Psoas muscle (tissue), 8 donors: ENCODE data around the gene FNBP1. TPM values are rescaled to one million over a fixed set of nuclear protein-coding genes. Genes with fewer than 3 reads are reported as not detected.

ENCODE experiments used
- ATAC-seq, 4 donors: fragments of 200-7000 bp; cut with Tn5 transposase; one replicate each; pipeline ENCODE4 v1.9.1; 2020; ENCODE audit warnings: moderate library complexity in 3 of 4, mild to moderate bottlenecking in 2 of 4
- DNase-seq, 2 donors: peaks; one replicate each; pipeline ENCODE4 v3.0.0-alpha.2; 2020
- H3K27ac ChIP-seq: fragments of 200-600 bp; one replicate; pipeline ENCODE4 v1.8.0; 2022
- H3K27me3 ChIP-seq, 3 donors: fragments of 200-600 bp in 1 of 3; one replicate each; pipeline versions ENCODE4 v1.6.1 to v1.8.0; 2013 to 2022; ENCODE audit warnings: low read length in 2 of 3, mild to moderate bottlenecking in 2 of 3, moderate library complexity in 1 of 3; ENCODE audit not compliant: insufficient read depth in 3 of 3
- H3K36me3 ChIP-seq, 2 donors: fragments of 200-600 bp in 1 of 2; one replicate each; pipeline versions ENCODE4 v1.6.1 to v1.8.0; 2013 to 2022; ENCODE audit warnings: low read depth in 1 of 2, mild to moderate bottlenecking in 1 of 2, moderate library complexity in 1 of 2; ENCODE audit not compliant: insufficient read depth in 1 of 2
- H3K4me1 ChIP-seq: fragments of 200-600 bp; one replicate; pipeline ENCODE4 v1.8.0; 2022
- H3K4me3 ChIP-seq: fragments of 200-600 bp; one replicate; pipeline ENCODE4 v1.8.0; 2022; ENCODE audit warnings: mild to moderate bottlenecking
- H3K9me3 ChIP-seq: fragments of 200-600 bp; one replicate; pipeline ENCODE4 v1.8.0; 2022
- CTCF ChIP-seq: fragments of 200-600 bp; IDR thresholded peaks from one replicate; pipeline ENCODE4 v1.8.0; 2022; ENCODE audit warnings: antibody characterized with exemption
- WGBS, 3 donors: extraction: QIAGEN DNeasy Blood & Tissue Kit; methylation state at CpG; one replicate each; pipeline versions ENCODE4 v1.1.6 to v1.1.7; 2013; 5-methylcytosine and 5-hydroxymethylcytosine counted together
- intact Hi-C, 2 donors: fragments of 100-400 bp; cut with DNase I; formaldehyde crosslinking; loops; one replicate each; pipeline versions ENCODE4 v1.11.0 to v1.14.2; 2022
- polyA plus RNA-seq, 3 donors: library from polyadenylated mRNA; stranded (reverse); fragments of 200-250 nt; gene quantifications; one replicate each; pipeline ENCODE4 v1.2.3, GENCODE V29; 2013
- total RNA-seq, 4 donors: library from RNA; stranded (reverse); fragmentation: NEBNext Ultra II Directional in 2 of 4; extraction: Animal tissue kit (Norgen Biotek cat#: 25700) in 2 of 4; gene quantifications; one replicate each; pipeline versions ENCODE4 v1.2.1 to v1.2.4, GENCODE V29; 2021 to 2023
- donor health status: healthy with polysubstance abuse.
- donor health status: DM: no; HTN: no; CAD: no; lungs with moderate emphysema.
- donor health status: Bipolar disorder and iron deficiency.
- donor health status: healthy.
- donor health status: DM: yes; HTN: yes; CAD: no.
- donor health status: DM: no; HTN: no; CAD: no.
- donor health status: DM: no; HTN: no; CAD: no.
- donor health status: DM: yes; HTN: yes; CAD: no.

Gene FNBP1
- total and polyA plus RNA-seq, 7 donors: 4.6 to 30.5 (median 27.2) TPM

GRCh38 chr9:129962889-129963703, 79.9 kb downstream of the FNBP1 start:
- ATAC-seq (peak in 1 of 4 donors; percentile 70), DNase-seq (no peak)
- Histone ChIP-seq H3K9me3 (no peaks in the 10 kb centered on the region), H3K27me3 (no peaks in the 10 kb centered on the region), H3K36me3 (peaks cover 0 to 8% of the 10 kb centered on the region in 2 donors), H3K27ac (peak overlapping the region; percentile 81), H3K4me1 (peaks cover 2% of the 10 kb centered on the region), H3K4me3 (peak overlapping the region; percentile 62)
- 44 to 46% (median 46%) methylated on average over 14 of the region's 14 CpGs for WGBS, 3 donors
- intact Hi-C loops: loop anchor here in 1 of 2 donors (10.0 kb wide), 1 partner anchor 82 kb away; the partner anchor contains the start of gene FNBP1
- TF ChIP-seq CTCF: no peak

GRCh38 chr9:129962451-129962864, 80.5 kb downstream of the FNBP1 start:
- H3K9me3 ChIP-seq: no peaks in the 10 kb centered on the region
- H3K36me3 ChIP-seq: peaks cover under 1 to 14% of the 10 kb centered on the region in 2 donors
- peak overlapping the region; percentile 81 for H3K27ac ChIP-seq
- H3K4me1 ChIP-seq: peaks cover 2% of the 10 kb centered on the region
- ATAC-seq (peak in 1 of 4 donors; percentile 11), DNase-seq (no peak)
- H3K27me3 ChIP-seq: no peaks in the 10 kb centered on the region
- no peak for TF ChIP-seq CTCF
- 46 to 56% (median 52%) methylated on average over 9 of the region's 9 CpGs for WGBS, 3 donors
- peak overlapping the region; percentile 62 for H3K4me3 ChIP-seq
- intact Hi-C loops: loop anchor here in 1 of 2 donors (10.0 kb wide), 1 partner anchor 82 kb away; the partner anchor contains the start of gene FNBP1

- H3K36me3 ChIP-seq: peaks cover 3 to 33% of the 10 kb centered on the region in 2 donors
- no peaks in the 10 kb centered on the region for H3K27me3 ChIP-seq
- H3K9me3 ChIP-seq: no peaks in the 10 kb centered on the region
- no peak overlapping the region for H3K27ac ChIP-seq
- no peak for DNase-seq
- intact Hi-C loops: no loop called here
- no peak for ATAC-seq
- H3K4me3 ChIP-seq: no peak overlapping the region
- TF ChIP-seq CTCF: no peak
- H3K4me1 ChIP-seq: peaks cover under 1% of the 10 kb centered on the region
- 84 to 100% (median 89%) methylated on average over 1 of the region's 1 CpG for WGBS, 3 donors
These were observed 84.2 kb downstream of the FNBP1 start for GRCh38 chr9:129958796-129959195.

- H3K4me1 ChIP-seq: no peaks in the 10 kb centered on the region
- H3K36me3 ChIP-seq: peaks cover 3 to 40% of the 10 kb centered on the region in 2 donors
- intact Hi-C loops: no loop called here
- DNase-seq (no peak), ATAC-seq (no peak)
- no peak overlapping the region for H3K27ac ChIP-seq
- H3K27me3 ChIP-seq: no peaks in the 10 kb centered on the region
- no peak overlapping the region for H3K4me3 ChIP-seq
- 83 to 87% (median 84%) methylated on average over 6 of the region's 6 CpGs for WGBS, 3 donors
- no peaks in the 10 kb centered on the region for H3K9me3 ChIP-seq
- TF ChIP-seq CTCF: no peak
These were observed 88.0 kb downstream of the FNBP1 start for GRCh38 chr9:129954868-129955550.
